ENCODE measurements around the gene STXBP3. TPM values are rescaled to one million over a fixed set of nuclear protein-coding genes. Genes with fewer than 3 reads are reported as not detected.
A peak's percentile ranks its signal among the peaks of the same experiment; 100 is the strongest.

STXBP3 gene
- total RNA-seq, 1 experiment from 2014 or later, result 24.4 TPM

DNA sequence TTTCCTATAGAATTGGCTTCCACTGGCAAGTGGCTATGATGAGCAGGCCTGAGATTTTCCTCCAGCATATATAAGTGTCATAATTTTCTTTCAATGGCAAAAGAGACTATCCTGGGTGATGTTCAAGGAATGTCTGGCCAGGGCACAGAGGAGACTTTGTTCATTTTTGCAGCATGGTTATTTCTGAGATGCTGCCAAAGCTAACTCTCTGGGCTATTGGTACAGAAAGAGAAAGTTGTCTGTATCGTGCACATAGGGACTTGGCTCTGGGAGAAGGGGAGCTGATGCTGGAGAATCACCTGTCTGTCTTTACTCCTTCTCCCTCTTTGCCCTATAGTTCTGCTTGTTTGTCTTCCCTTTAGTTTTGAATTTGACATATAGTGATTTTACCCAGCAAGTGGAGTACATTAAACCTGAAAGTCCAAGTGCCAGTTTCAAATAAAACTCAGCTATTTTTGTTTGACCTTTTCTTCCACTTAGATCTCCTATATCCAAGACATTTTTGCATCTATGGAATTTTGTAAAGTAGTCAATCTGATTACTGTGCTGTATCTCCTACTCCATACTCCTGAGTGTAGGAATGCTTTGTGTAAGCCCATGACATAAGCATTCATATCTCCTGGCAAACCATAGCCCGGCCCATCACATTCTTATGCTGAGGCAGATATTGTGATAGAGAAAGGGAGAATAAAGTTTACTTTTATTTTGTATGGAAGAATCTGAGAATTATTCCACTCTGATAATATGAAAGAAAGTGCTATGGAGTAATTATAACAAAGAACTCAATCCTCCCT, 29.8 kb upstream of the STXBP3 start:
- ChIA-PET POLR2A (ENCODE audit: low non-redundant PET) (no interaction called here), CTCF (no interaction called here)
- DNase-seq (ENCODE audit: low spot score), result no peak
- H3K27ac ChIP-seq (ENCODE audit: low read depth, low read length, poor library complexity, severe bottlenecking), result no peak overlapping the region
- no peaks in the 10 kb centered on the region for H3K36me3 ChIP-seq (ENCODE audit: insufficient read depth, low read length, poor library complexity, severe bottlenecking)
- peaks cover 32% of the 10 kb centered on the region for H3K4me1 ChIP-seq (ENCODE audit: insufficient read depth, low read length, poor library complexity, severe bottlenecking)
- no peak for TF ChIP-seq EZH2 (IDR thresholded peaks at IDR 0.05; ENCODE audit: borderline replicate concordance, low read depth, low read length, poor library complexity, severe bottlenecking)
- TF ChIP-seq, protein P1, sequence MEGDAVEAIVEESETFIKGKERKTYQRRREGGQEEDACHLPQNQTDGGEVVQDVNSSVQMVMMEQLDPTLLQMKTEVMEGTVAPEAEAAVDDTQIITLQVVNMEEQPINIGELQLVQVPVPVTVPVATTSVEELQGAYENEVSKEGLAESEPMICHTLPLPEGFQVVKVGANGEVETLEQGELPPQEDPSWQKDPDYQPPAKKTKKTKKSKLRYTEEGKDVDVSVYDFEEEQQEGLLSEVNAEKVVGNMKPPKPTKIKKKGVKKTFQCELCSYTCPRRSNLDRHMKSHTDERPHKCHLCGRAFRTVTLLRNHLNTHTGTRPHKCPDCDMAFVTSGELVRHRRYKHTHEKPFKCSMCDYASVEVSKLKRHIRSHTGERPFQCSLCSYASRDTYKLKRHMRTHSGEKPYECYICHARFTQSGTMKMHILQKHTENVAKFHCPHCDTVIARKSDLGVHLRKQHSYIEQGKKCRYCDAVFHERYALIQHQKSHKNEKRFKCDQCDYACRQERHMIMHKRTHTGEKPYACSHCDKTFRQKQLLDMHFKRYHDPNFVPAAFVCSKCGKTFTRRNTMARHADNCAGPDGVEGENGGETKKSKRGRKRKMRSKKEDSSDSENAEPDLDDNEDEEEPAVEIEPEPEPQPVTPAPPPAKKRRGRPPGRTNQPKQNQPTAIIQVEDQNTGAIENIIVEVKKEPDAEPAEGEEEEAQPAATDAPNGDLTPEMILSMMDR (conservative IDR thresholded peaks at IDR 0.05; ENCODE audit: low read depth, low read length), result no peak
- no TSS peak for BruUV-seq (replicated peaks)
- no peaks in the 10 kb centered on the region for H3K9me3 ChIP-seq (ENCODE audit: low read depth, low read length, poor library complexity, severe bottlenecking)
- H3K4me3 ChIP-seq (ENCODE audit: low read depth, low read length, poor library complexity, severe bottlenecking), result no peak overlapping the region
- intact Hi-C loops (cut with micrococcal nuclease; ENCODE audit: unreplicated experiment), result no loop called here
- H3K27me3 ChIP-seq (replicated peaks; ENCODE audit: insufficient read depth, low read depth, low read length, poor library complexity), result no peaks in the 10 kb centered on the region

DNA sequence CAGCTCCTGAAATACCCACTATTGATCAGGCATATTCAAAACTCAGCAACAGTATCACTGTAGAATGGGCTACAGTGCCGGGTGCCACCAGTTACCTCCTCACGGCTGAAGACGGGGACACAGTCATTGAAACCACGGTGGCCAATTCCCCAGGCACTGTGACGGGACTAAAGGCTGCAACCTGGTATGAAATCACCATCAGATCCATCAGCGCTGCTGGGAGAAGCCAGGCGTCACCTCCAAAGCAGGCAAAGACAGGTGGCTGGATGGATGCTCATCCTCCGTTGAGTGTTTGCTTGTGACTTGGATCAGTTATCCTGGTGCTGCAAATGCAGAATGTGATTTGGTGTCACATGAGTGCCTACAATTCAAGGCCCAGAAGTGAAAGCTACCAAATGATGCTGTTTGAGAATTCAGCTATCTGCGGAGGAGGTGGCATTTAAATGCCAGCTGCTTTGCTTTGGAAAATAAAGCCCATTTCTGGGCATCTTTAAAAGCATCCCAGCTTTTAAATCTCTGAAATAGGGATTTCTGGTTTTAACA, 28.6 kb upstream of the STXBP3 start:
- ChIA-PET CTCF (no interaction called here), POLR2A (ENCODE audit: low non-redundant PET) (no interaction called here)
- peaks cover 32% of the 10 kb centered on the region for H3K4me1 ChIP-seq (ENCODE audit: insufficient read depth, low read length, poor library complexity, severe bottlenecking)
- no peaks in the 10 kb centered on the region for H3K36me3 ChIP-seq (ENCODE audit: insufficient read depth, low read length, poor library complexity, severe bottlenecking)
- H3K27me3 ChIP-seq (replicated peaks; ENCODE audit: insufficient read depth, low read depth, low read length, poor library complexity), result no peaks in the 10 kb centered on the region
- no peak overlapping the region for H3K27ac ChIP-seq (ENCODE audit: low read depth, low read length, poor library complexity, severe bottlenecking)
- no peak for TF ChIP-seq EZH2 (IDR thresholded peaks at IDR 0.05; ENCODE audit: borderline replicate concordance, low read depth, low read length, poor library complexity, severe bottlenecking)
- TF ChIP-seq, protein P1 (conservative IDR thresholded peaks at IDR 0.05; ENCODE audit: low read depth, low read length), result no peak
- DNase-seq (ENCODE audit: low spot score), result no peak
- BruUV-seq (replicated peaks), result no TSS peak
- intact Hi-C loops (cut with micrococcal nuclease; ENCODE audit: unreplicated experiment), result no loop called here
- no peaks in the 10 kb centered on the region for H3K9me3 ChIP-seq (ENCODE audit: low read depth, low read length, poor library complexity, severe bottlenecking)
- H3K4me3 ChIP-seq (ENCODE audit: low read depth, low read length, poor library complexity, severe bottlenecking), result no peak overlapping the region

DNA sequence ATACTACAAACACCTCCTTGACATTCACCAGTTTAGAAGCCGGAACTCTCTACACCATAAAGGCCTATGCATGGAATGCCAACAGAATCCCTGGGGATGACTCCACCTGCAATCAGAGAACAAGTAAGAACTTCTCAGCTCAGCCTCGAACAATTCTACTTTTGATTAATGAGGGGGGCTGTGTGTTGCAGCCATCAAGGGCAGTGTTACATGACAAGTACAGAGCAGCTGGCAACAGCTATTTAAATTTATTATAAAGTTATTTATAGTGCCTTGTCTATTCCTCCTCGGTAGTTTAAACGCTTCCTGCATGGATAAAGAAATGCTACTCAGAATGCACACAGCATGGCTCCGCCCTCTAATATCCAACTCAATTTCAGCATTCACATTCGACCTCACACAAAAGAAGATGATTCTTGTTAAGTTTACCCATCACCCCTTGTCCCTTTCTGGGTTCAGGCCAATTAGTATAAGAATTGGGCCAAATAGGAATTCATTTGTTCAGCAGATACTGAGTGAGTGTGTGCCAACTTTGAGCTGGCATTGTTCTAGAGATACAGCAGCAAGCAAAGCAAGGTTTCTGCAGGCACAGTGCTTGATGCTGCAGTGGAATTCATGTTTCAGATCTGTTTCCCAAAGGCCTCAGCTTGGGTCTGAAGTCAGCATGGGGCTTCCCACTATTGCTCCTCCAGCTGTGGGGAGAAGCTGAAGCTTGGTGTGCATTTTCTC, 27.4 kb upstream of the STXBP3 start:
- Histone ChIP-seq H3K4me1 (ENCODE audit: insufficient read depth, low read length, poor library complexity, severe bottlenecking) (peaks cover 32% of the 10 kb centered on the region), H3K4me3 (ENCODE audit: low read depth, low read length, poor library complexity, severe bottlenecking) (no peak overlapping the region), H3K9me3 (ENCODE audit: low read depth, low read length, poor library complexity, severe bottlenecking) (no peaks in the 10 kb centered on the region), H3K27ac (ENCODE audit: low read depth, low read length, poor library complexity, severe bottlenecking) (peak overlapping the region; percentile 33), H3K27me3 (replicated peaks; ENCODE audit: insufficient read depth, low read depth, low read length, poor library complexity) (no peaks in the 10 kb centered on the region), H3K36me3 (ENCODE audit: insufficient read depth, low read length, poor library complexity, severe bottlenecking) (no peaks in the 10 kb centered on the region)
- intact Hi-C loops (cut with micrococcal nuclease; ENCODE audit: unreplicated experiment), result no loop called here
- peak; percentile 49 for DNase-seq (ENCODE audit: low spot score)
- ChIA-PET CTCF (interaction anchor here (0.6 kb wide), 1 partner anchor 160 kb away, joined by 3 read pairs; no protein-coding TSS in a partner anchor), POLR2A (ENCODE audit: low non-redundant PET) (interaction anchor here (0.6 kb wide), 1 partner anchor 102 kb away, joined by 3 read pairs; no protein-coding TSS in a partner anchor)
- BruUV-seq (replicated peaks), result no TSS peak
- TF ChIP-seq, protein P1 (conservative IDR thresholded peaks at IDR 0.05; ENCODE audit: low read depth, low read length), result no peak

Measured in A673 (cell line).